Endothelial cell (in vitro differentiated cells): Measurements from ENCODE around the gene ABCG4. TPM values are rescaled to one million over a fixed set of nuclear protein-coding genes. Genes with fewer than 3 reads are reported as not detected.

Source experiments
- DNase-seq: peaks from one replicate; pipeline ENCODE4 v3.0.0; 2021; ENCODE audit warnings: low spot score
- H3K27ac Mint-ChIP-seq: one replicate; pipeline ENCODE4 v1.8.0; 2021; ENCODE audit warnings: mixed read lengths, inconsistent platforms; ENCODE audit not compliant: unreplicated experiment
- H3K27me3 Mint-ChIP-seq: one replicate; pipeline ENCODE4 v1.8.0; 2021; ENCODE audit warnings: mild to moderate bottlenecking, moderate library complexity, mixed read lengths, inconsistent platforms; ENCODE audit not compliant: unreplicated experiment
- H3K36me3 Mint-ChIP-seq: one replicate; pipeline ENCODE4 v1.8.0; 2021; ENCODE audit warnings: mild to moderate bottlenecking, low read depth, mixed read lengths, inconsistent platforms; ENCODE audit not compliant: unreplicated experiment
- H3K4me1 Mint-ChIP-seq: one replicate; pipeline ENCODE4 v1.8.0; 2021; ENCODE audit warnings: mild to moderate bottlenecking, mixed read lengths, inconsistent platforms; ENCODE audit not compliant: unreplicated experiment
- H3K4me3 Mint-ChIP-seq: one replicate; pipeline ENCODE4 v1.8.0; 2021; ENCODE audit warnings: mild to moderate bottlenecking, mixed read lengths, inconsistent platforms; ENCODE audit not compliant: unreplicated experiment
- H3K9me3 Mint-ChIP-seq: one replicate; pipeline ENCODE4 v1.8.0; 2021; ENCODE audit warnings: mixed read lengths, inconsistent platforms; ENCODE audit not compliant: unreplicated experiment
- total RNA-seq: library from RNA; stranded (reverse); fragmentation: NEBNext Ultra II Directional; extraction: Animal tissue kit (Norgen Biotek cat#: 25700); gene quantifications from one replicate; pipeline ENCODE4 v1.2.1, GENCODE V29; 2021; ENCODE audit not compliant: unreplicated experiment
- TF ChIP-seq, protein P1 (sequence below): fragments of 200-600 bp; sonication (generic); IDR thresholded peaks from one replicate; pipeline ENCODE4 v1.5.0; 2021; ENCODE audit warnings: antibody characterized with exemption; ENCODE audit not compliant: unreplicated experiment

Gene ABCG4
- total RNA-seq, 1 donor from 2014 or later = 0.10 TPM

DNA sequence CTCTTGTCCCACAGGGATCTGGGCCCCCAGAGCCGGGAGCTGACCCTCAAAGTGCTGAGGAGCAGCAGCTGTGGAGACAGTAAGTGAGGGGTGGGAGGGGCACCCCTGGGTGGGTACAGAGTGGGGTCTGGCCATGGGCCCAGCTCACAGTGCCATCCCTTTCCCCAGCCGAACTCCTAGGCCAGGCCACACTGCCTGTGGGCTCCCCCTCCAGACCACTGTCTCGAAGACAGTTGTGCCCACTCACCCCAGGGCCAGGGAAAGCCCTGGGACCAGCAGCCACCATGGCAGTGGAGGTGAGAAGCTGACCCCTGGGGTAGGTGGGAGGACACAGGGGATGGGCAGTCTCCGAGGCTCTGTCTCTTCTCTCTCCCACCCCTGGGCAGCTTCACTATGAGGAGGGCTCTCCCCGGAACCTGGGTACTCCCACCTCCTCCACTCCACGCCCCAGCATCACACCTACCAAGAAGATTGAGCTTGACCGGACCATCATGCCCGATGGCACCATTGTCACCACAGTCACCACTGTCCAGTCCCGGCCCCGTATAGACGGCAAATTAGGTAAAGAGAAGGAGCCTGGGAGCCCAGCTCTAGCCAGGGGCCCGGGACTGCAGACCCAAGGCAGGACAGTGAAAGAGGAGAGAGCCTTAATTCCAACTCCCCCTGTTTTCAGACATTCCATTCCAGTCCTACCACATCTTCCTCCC is 36.4 kb upstream of the ABCG4 start:
- TF ChIP-seq, protein P1, sequence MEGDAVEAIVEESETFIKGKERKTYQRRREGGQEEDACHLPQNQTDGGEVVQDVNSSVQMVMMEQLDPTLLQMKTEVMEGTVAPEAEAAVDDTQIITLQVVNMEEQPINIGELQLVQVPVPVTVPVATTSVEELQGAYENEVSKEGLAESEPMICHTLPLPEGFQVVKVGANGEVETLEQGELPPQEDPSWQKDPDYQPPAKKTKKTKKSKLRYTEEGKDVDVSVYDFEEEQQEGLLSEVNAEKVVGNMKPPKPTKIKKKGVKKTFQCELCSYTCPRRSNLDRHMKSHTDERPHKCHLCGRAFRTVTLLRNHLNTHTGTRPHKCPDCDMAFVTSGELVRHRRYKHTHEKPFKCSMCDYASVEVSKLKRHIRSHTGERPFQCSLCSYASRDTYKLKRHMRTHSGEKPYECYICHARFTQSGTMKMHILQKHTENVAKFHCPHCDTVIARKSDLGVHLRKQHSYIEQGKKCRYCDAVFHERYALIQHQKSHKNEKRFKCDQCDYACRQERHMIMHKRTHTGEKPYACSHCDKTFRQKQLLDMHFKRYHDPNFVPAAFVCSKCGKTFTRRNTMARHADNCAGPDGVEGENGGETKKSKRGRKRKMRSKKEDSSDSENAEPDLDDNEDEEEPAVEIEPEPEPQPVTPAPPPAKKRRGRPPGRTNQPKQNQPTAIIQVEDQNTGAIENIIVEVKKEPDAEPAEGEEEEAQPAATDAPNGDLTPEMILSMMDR = no peak
- peaks cover 25% of the 10 kb centered on the region for H3K36me3 Mint-ChIP-seq
- H3K9me3 Mint-ChIP-seq = no peaks in the 10 kb centered on the region
- peaks cover 43% of the 10 kb centered on the region for H3K4me1 Mint-ChIP-seq
- H3K27me3 Mint-ChIP-seq = peaks cover 17% of the 10 kb centered on the region
- H3K27ac Mint-ChIP-seq = peak overlapping the region; percentile 15
- H3K4me3 Mint-ChIP-seq = peak overlapping the region; percentile 6
- no peak for DNase-seq

DNA sequence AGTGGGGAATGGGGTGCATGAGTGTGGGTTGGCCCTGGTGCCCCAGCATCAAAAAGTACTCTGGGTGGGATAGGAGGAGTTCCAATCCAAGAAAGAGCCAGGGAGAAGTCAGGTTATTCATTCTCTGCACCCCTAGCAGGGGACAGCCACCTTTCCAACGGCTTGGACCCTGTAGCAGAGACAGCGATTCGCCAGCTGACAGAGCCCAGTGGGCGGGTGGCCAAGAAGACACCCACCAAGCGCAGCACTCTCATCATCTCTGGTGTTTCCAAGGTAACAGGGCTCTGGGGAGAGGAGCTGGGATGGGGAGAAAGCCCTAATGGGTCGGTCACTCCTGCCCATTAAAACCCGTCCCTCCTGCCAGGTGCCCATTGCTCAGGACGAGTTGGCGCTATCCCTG is 35.1 kb upstream of the ABCG4 start:
- TF ChIP-seq, protein P1 = no peak
- no peak for DNase-seq
- Mint-ChIP-seq H3K27me3 (peaks cover 13% of the 10 kb centered on the region), H3K27ac (no peak overlapping the region), H3K36me3 (peaks cover 25% of the 10 kb centered on the region), H3K4me1 (peaks cover 35% of the 10 kb centered on the region), H3K9me3 (no peaks in the 10 kb centered on the region), H3K4me3 (no peak overlapping the region)

DNA sequence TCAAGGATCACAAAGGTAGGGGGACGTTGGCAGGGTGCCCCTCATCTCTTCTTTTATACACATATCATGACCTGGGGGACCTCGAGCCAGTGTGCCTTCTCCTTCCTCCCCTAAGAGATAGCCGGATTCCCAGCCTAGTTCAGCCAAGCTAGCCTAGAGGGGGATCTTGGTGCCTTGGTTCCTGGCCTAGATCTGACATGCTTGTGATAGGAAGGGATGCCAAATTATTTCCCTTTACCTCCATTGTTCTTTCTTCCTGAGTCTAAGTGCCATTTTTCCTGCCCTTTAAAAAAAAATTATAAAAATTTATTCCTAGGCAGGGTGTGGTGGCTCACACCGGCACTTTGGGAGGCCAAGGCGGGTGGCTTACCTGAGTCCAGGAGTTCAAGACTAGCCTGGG is 34.5 kb upstream of the ABCG4 start:
- Mint-ChIP-seq H3K9me3 (no peaks in the 10 kb centered on the region), H3K27me3 (peaks cover 10% of the 10 kb centered on the region), H3K27ac (no peak overlapping the region), H3K36me3 (peaks cover 25% of the 10 kb centered on the region), H3K4me3 (no peak overlapping the region), H3K4me1 (peaks cover 29% of the 10 kb centered on the region)
- TF ChIP-seq, protein P1 = no peak
- no peak for DNase-seq

DNA sequence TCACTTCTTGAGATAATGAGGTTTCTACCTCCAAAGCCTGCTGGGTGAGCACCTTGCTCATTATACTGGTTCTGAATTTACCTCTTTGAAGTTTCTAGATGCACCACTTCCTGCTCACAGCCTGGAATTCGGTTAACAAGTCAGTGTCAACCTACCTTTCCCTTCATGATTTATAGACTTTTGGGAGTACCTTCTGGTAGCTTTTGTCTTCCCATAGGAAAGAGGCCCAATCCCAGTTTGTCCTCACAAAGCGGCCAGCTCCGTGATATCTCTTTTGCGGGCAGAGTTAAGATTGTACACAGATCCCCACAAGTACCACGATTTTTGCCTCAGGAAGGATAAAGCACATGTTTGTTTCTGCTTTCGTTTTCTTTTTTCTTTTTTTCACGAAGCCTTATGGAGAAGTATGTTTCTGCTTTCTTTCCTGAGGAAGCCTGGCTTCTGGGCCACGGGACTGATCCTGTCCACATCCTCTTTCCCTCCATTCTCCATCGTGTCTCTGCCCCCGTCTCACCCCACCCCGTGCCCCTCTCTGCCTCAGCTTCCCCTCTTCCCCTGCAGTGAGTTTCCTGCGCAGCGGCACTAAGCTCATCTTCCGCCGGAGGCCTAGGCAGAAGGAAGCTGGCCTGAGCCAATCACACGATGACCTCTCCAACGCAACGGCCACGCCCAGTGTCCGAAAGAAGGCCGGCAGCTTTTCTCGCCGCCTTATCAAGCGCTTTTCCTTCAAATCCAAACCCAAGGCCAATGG is 33.2 kb upstream of the ABCG4 start:
- H3K9me3 Mint-ChIP-seq = no peaks in the 10 kb centered on the region
- peaks cover 14% of the 10 kb centered on the region for H3K27me3 Mint-ChIP-seq
- H3K4me3 Mint-ChIP-seq = peak overlapping the region; percentile 8
- DNase-seq = no peak
- peak overlapping the region; percentile 13 for H3K27ac Mint-ChIP-seq
- H3K4me1 Mint-ChIP-seq = peaks cover 27% of the 10 kb centered on the region
- peaks cover 24% of the 10 kb centered on the region for H3K36me3 Mint-ChIP-seq
- TF ChIP-seq, protein P1 = no peak

DNA sequence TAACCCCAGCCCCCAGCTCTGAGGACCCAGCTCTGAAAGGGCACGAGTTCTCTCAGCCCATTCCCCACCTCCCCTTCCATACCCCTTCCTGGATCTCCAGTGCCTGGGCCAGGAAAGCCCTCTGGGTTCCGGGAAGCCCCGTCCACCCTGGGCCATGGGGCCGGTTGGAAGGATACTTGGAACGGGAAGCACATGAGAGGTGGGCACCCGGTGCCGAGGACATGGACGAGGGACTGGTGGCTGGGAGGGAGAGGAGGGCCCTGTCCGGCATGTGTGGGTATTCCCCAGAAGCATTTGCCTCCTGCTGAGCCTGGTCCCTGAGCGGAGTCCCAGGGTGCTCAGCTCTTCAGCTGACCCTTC is 32.6 kb upstream of the ABCG4 start:
- peaks cover 23% of the 10 kb centered on the region for H3K36me3 Mint-ChIP-seq
- peak overlapping the region; percentile 13 for H3K27ac Mint-ChIP-seq
- no peak for DNase-seq
- H3K4me1 Mint-ChIP-seq = peaks cover 28% of the 10 kb centered on the region
- no peaks in the 10 kb centered on the region for H3K9me3 Mint-ChIP-seq
- peaks cover 12% of the 10 kb centered on the region for H3K27me3 Mint-ChIP-seq
- H3K4me3 Mint-ChIP-seq = no peak overlapping the region
- TF ChIP-seq, protein P1 = no peak
